HFF-Myc (cell line): ENCODE results near the gene ANKLE2.

Experiments
- DNase-seq: peaks from one replicate; pipeline ENCODE4 v3.0.0-alpha.2; 2011; ENCODE audit warnings: low read depth; ENCODE audit errors: extremely low read depth
- H3K4me3 ChIP-seq: replicated peaks from 2 replicates; pipeline ENCODE4 v1.5.1; 2011; ENCODE audit warnings: low read depth, mild to moderate bottlenecking, control low read depth, low read length
- CTCF ChIP-seq: IDR thresholded peaks from 2 replicates; pipeline ENCODE4 v1.5.1; 2012; ENCODE audit warnings: mild to moderate bottlenecking, low read depth, low read length, control low read depth; ENCODE audit errors: missing control alignments

The ANKLE2 gene

GRCh38 chr12:132729541-132730320 lies 31.9 kb downstream of the ANKLE2 start:
- no peak for DNase-seq
- no peak for TF ChIP-seq CTCF
- H3K4me3 ChIP-seq = no peak overlapping the region

- no peak overlapping the region for H3K4me3 ChIP-seq
- DNase-seq = no peak
- TF ChIP-seq CTCF = no peak
Measured at GRCh38 chr12:132728502-132728901, 33.1 kb downstream of the ANKLE2 start.

- no peak for TF ChIP-seq CTCF
- DNase-seq = no peak
- H3K4me3 ChIP-seq = no peak overlapping the region
Measured at GRCh38 chr12:132727091-132727794, 34.4 kb downstream of the ANKLE2 start.

GRCh38 chr12:132726386-132726785 lies 35.2 kb downstream of the ANKLE2 start:
- DNase-seq = no peak
- no peak overlapping the region for H3K4me3 ChIP-seq
- TF ChIP-seq CTCF = no peak

- H3K4me3 ChIP-seq = no peak overlapping the region
- TF ChIP-seq CTCF = no peak
- DNase-seq = peak; percentile 27
Measured at GRCh38 chr12:132724506-132725241, 37.0 kb downstream of the ANKLE2 start.

GRCh38 chr12:132723764-132724140 lies 37.9 kb downstream of the ANKLE2 start:
- no peak for TF ChIP-seq CTCF
- H3K4me3 ChIP-seq = no peak overlapping the region
- no peak for DNase-seq
